Neural progenitor cell (in vitro differentiated cells): ENCODE measurements around the gene SSBP3. TPM values are rescaled to one million over a fixed set of nuclear protein-coding genes. Genes with fewer than 3 reads are reported as not detected.

Source experiments
- DNase-seq: peaks from one replicate; pipeline ENCODE4 v3.0.0-alpha.2; 2016; ENCODE audit warnings: low spot score
- H2AFZ ChIP-seq: fragments of 200-600 bp; sonication (generic); replicated peaks from 2 replicates; pipeline ENCODE4 v1.6.1; 2016; ENCODE audit warnings: antibody characterized with exemption
- H3F3A ChIP-seq: fragments of 200-600 bp; sonication (generic); 2 replicates; pipeline ENCODE4 v1.6.1; 2016; ENCODE audit warnings: antibody characterized with exemption, low read depth
- H3K27ac ChIP-seq: fragments of 200-600 bp; sonication (generic); 2 replicates; pipeline ENCODE4 v1.5.1; 2016; ENCODE audit warnings: mild to moderate bottlenecking
- H3K27me3 ChIP-seq: fragments of 200-600 bp; sonication (generic); 2 replicates; pipeline ENCODE4 v1.6.1; 2016; ENCODE audit warnings: mild to moderate bottlenecking, moderate library complexity
- H3K36me3 ChIP-seq: fragments of 200-600 bp; sonication (generic); 2 replicates; pipeline ENCODE4 v1.5.1; 2016
- H3K4me1 ChIP-seq: fragments of 200-600 bp; sonication (generic); 2 replicates; pipeline ENCODE4 v1.6.1; 2016; ENCODE audit warnings: mixed run types
- H3K4me2 ChIP-seq: fragments of 200-600 bp; sonication (generic); 2 replicates; pipeline ENCODE4 v1.6.1; 2016
- H3K4me3 ChIP-seq: fragments of 200-600 bp; sonication (generic); 2 replicates; pipeline ENCODE4 v1.5.1; 2016
- H3K79me2 ChIP-seq: fragments of 200-600 bp; sonication (generic); 2 replicates; pipeline ENCODE4 v1.6.1; 2016; ENCODE audit warnings: low read depth
- H3K9ac ChIP-seq: fragments of 200-600 bp; sonication (generic); 2 replicates; pipeline ENCODE4 v1.6.1; 2016
- H3K9me3 ChIP-seq: fragments of 200-600 bp; sonication (generic); 2 replicates; pipeline ENCODE4 v1.5.1; 2016; ENCODE audit warnings: low read depth
- H4K20me1 ChIP-seq: fragments of 200-600 bp; sonication (generic); 2 replicates; pipeline ENCODE4 v1.6.1; 2016; ENCODE audit warnings: low read depth
- H3K27ac Mint-ChIP-seq: 3 replicates; pipeline ENCODE4 v1.8.0; 2021; ENCODE audit warnings: mixed read lengths
- H3K27me3 Mint-ChIP-seq: 2 replicates; pipeline ENCODE4 v1.8.0; 2022; ENCODE audit warnings: low read depth, mild to moderate bottlenecking, inconsistent platforms, moderate library complexity, mixed read lengths; ENCODE audit not compliant: insufficient read depth
- H3K36me3 Mint-ChIP-seq: 3 replicates; pipeline ENCODE4 v1.8.0; 2021; ENCODE audit warnings: mixed read lengths
- H3K4me1 Mint-ChIP-seq: 3 replicates; pipeline ENCODE4 v1.8.0; 2021; ENCODE audit warnings: mixed read lengths
- H3K4me3 Mint-ChIP-seq: 3 replicates; pipeline ENCODE4 v1.8.0; 2021; ENCODE audit warnings: mild to moderate bottlenecking, moderate library complexity, mixed read lengths
- H3K9me3 Mint-ChIP-seq: 3 replicates; pipeline ENCODE4 v1.8.0; 2020; ENCODE audit warnings: mixed read lengths
- EZH2 ChIP-seq: fragments of 200-600 bp; sonication (generic); IDR thresholded peaks from 2 replicates; pipeline ENCODE4 v1.6.1; 2017; ENCODE audit warnings: antibody characterized with exemption, mild to moderate bottlenecking, moderate library complexity
- EZH2phosphoT487 ChIP-seq: fragments of 200-600 bp; sonication (generic); IDR thresholded peaks from 2 replicates; pipeline ENCODE4 v1.6.1; 2017; ENCODE audit warnings: antibody characterized with exemption
- total RNA-seq: library from RNA; depleted of rRNA; stranded (reverse); fragments of >200 nt; gene quantifications from 2 replicates; pipeline ENCODE4 v1.2.3, GENCODE V29; 2015; ENCODE audit warnings: low replicate concordance
- TF ChIP-seq, protein P1 (sequence below): fragments of 200-600 bp; sonication (generic); IDR thresholded peaks from 2 replicates; pipeline ENCODE4 v1.5.1; 2017; ENCODE audit warnings: antibody characterized with exemption, mild to moderate bottlenecking

The SSBP3 gene
- total RNA-seq, 1 donor from 2014 or later = 53.0 TPM

DNA sequence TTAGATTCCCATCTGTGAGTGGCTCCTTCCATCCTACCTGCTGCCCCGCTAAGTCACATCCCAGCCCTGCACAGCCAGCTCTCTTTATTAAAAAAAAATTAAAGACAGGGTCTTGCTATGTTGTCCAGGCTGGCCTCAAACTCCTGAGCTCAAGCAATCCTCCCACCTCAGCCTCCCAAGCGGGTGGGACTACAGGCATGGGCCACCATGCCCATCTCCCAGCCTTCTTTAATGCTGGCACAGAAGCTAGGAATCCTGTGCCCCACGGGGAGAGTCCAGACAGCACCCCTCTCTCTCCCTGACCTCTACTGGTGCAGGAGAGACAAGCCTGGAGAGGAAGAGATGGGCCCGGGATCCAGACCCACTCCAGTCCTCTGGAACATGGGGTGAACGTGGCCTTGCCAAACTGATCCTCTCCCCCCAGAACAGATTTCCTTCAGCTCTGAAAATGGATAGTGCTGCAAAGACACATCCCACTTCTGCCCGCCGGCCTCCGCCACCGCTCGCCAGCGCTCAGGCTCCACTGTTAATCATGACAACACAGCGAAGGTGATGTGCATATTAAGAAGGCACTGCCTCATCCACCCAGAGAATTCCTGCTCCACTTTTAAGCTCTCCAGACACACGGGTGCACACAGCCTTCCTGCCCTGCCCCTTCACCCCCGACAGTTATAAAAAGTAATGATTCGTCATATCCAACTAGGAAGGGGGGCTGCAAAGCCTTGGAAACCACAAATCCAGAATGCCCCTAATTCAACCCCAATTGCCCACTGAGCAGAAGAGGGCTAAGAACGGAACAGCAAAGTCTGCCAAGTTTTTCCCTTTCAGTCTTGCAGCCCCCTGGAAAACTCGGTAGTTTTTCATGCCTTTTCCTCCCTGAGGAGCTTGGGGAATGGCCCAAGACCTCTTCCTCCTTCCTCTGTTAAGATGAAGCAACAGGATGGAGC is 138.1 kb downstream of the SSBP3 start:
- peaks cover 57% of the 10 kb centered on the region for H3K4me1 Mint-ChIP-seq
- H3K4me3 ChIP-seq = no peak overlapping the region
- H3K36me3 ChIP-seq = no peaks in the 10 kb centered on the region

DNA sequence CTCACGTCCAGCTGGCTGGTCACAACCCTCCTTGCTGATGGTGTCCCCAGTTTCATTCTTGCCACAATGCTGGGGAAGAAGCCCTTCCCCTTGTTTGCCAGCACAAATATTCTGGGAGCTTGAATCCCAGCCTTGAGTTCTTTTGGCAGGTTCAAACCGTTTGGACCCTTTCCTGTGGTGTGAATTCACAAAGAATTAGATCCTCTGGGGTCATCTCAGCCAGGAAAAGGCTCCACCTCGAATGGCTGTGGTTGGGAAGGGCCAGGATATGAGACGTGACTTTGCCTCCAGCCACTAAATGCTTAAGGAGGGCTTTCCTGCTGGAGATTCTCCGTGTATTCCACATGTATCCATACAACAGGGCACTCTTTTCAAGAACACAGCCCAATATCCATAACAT is 139.3 kb downstream of the SSBP3 start:
- no peak overlapping the region for H3K9ac ChIP-seq
- H3K4me3 ChIP-seq = no peak overlapping the region
- no peak overlapping the region for H2AFZ ChIP-seq
- H3K36me3 ChIP-seq = no peaks in the 10 kb centered on the region
- Mint-ChIP-seq H3K4me1 (peaks cover 53% of the 10 kb centered on the region), H3K9me3 (no peaks in the 10 kb centered on the region), H3K27ac (no peak overlapping the region), H3K36me3 (peaks cover 15% of the 10 kb centered on the region), H3K4me3 (no peak overlapping the region), H3K27me3 (peaks cover 2% of the 10 kb centered on the region)
- peaks cover 100% of the 10 kb centered on the region for H4K20me1 ChIP-seq
- TF ChIP-seq EZH2 (no peak), EZH2phosphoT487 (no peak)
- TF ChIP-seq, protein P1, sequence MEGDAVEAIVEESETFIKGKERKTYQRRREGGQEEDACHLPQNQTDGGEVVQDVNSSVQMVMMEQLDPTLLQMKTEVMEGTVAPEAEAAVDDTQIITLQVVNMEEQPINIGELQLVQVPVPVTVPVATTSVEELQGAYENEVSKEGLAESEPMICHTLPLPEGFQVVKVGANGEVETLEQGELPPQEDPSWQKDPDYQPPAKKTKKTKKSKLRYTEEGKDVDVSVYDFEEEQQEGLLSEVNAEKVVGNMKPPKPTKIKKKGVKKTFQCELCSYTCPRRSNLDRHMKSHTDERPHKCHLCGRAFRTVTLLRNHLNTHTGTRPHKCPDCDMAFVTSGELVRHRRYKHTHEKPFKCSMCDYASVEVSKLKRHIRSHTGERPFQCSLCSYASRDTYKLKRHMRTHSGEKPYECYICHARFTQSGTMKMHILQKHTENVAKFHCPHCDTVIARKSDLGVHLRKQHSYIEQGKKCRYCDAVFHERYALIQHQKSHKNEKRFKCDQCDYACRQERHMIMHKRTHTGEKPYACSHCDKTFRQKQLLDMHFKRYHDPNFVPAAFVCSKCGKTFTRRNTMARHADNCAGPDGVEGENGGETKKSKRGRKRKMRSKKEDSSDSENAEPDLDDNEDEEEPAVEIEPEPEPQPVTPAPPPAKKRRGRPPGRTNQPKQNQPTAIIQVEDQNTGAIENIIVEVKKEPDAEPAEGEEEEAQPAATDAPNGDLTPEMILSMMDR = no peak
- H3K79me2 ChIP-seq = peaks cover 84% of the 10 kb centered on the region
- H3F3A ChIP-seq = no peaks in the 10 kb centered on the region
- no peak overlapping the region for H3K4me2 ChIP-seq
- peaks cover 4% of the 10 kb centered on the region for H3K4me1 ChIP-seq
- H3K9me3 ChIP-seq = no peaks in the 10 kb centered on the region
- H3K27me3 ChIP-seq = no peaks in the 10 kb centered on the region
- no peak overlapping the region for H3K27ac ChIP-seq
- DNase-seq = no peak

More for the DNA sequence above, 138.1 kb downstream of the SSBP3 start:
- Mint-ChIP-seq H3K27ac (peak overlapping the region; percentile 53), H3K9me3 (no peaks in the 10 kb centered on the region), H3K27me3 (peaks cover 2% of the 10 kb centered on the region), H3K36me3 (peaks cover 12% of the 10 kb centered on the region), H3K4me3 (no peak overlapping the region)
- peaks cover 80% of the 10 kb centered on the region for H3K79me2 ChIP-seq
- H2AFZ ChIP-seq = no peak overlapping the region
- H3K9ac ChIP-seq = no peak overlapping the region
- TF ChIP-seq EZH2 = no peak
- TF ChIP-seq, protein P1 = no peak
- TF ChIP-seq EZH2phosphoT487 = no peak
- H3K4me2 ChIP-seq = no peak overlapping the region
- H3F3A ChIP-seq = peaks cover 5% of the 10 kb centered on the region
- H3K27me3 ChIP-seq = no peaks in the 10 kb centered on the region
- H3K27ac ChIP-seq = no peak overlapping the region
- H4K20me1 ChIP-seq = peaks cover 100% of the 10 kb centered on the region
- DNase-seq = no peak
- no peaks in the 10 kb centered on the region for H3K9me3 ChIP-seq
- H3K4me1 ChIP-seq = peaks cover 14% of the 10 kb centered on the region

DNA sequence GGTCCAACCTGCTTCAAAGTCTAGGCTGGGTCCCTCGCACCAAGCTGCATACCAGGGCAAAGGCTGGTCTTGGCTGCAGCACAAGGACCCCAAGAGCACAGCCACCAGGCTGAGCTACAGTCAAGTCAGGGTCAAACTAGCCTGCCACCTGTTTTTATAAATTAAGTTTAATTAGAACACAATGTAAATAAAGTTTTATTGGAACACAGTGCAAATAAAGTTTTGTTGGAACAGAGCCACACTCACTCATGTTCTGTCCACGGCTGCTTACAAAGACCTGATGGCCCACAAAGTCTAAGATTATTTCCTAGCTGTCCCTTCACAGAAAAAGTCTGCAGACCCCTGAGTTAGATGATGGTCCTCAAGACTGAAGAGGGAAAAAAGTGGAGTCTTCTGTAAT is 140.0 kb downstream of the SSBP3 start:
- peaks cover 17% of the 10 kb centered on the region for H3K36me3 Mint-ChIP-seq
- Histone ChIP-seq H2AFZ (no peak overlapping the region), H3F3A (no peaks in the 10 kb centered on the region), H3K4me3 (no peak overlapping the region), H3K4me1 (peaks cover 4% of the 10 kb centered on the region), H3K36me3 (no peaks in the 10 kb centered on the region), H4K20me1 (peaks cover 100% of the 10 kb centered on the region), H3K27me3 (no peaks in the 10 kb centered on the region), H3K4me2 (no peak overlapping the region), H3K79me2 (peaks cover 79% of the 10 kb centered on the region), H3K27ac (no peak overlapping the region), H3K9ac (no peak overlapping the region), H3K9me3 (no peaks in the 10 kb centered on the region)
- no peak for DNase-seq
- no peaks in the 10 kb centered on the region for H3K9me3 Mint-ChIP-seq
- H3K4me3 Mint-ChIP-seq = no peak overlapping the region
- H3K27me3 Mint-ChIP-seq = peaks cover 2% of the 10 kb centered on the region
- peaks cover 54% of the 10 kb centered on the region for H3K4me1 Mint-ChIP-seq
- TF ChIP-seq, protein P1 = no peak
- TF ChIP-seq EZH2 (no peak), EZH2phosphoT487 (no peak)
- no peak overlapping the region for H3K27ac Mint-ChIP-seq
